CD4-positive, alpha-beta T cell treated with Interleukin-2 at 100 ng/mL for 4 hours (primary cell): ENCODE measurements around the gene LEKR1.
A peak's percentile ranks its signal among the peaks of the same experiment; 100 is the strongest.

Experiments used
- DNase-seq: peaks from one replicate; pipeline ENCODE4 v3.0.0-alpha.2; 2020; ENCODE audit warnings: low spot score

The LEKR1 gene

DNA sequence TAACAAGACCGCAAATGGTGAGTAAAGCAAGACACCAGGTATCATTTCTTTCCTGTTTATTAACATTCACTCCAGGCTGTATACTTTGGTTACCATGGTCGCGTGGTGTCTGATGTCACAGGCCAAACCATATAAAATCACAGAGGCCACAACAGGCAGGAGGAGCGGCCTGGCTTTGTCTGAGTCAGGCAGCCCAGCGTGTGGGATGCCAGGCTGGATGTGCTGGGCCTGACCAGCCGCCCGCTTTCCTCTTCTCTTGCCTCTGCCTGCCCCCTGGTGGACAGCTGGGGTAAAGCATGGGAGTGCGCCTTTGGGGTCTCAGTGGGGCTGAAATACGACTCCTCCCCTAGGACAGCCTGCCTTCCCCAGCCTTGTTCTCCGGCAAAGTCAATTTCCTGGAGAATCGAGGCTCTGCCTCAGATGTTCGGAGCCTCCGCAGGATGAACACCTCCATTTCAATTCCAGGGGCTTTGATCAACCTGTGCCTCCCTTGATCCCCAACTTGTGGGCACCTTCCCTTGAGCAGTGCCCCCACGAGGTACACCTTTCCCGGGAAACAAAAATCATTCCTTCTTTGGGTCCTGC lies 255.6 kb downstream of the LEKR1 start:
- peak; percentile 92 for DNase-seq

- no peak for DNase-seq
Measured at GRCh38 chr3:157082305-157082982, 256.3 kb downstream of the LEKR1 start.

DNA sequence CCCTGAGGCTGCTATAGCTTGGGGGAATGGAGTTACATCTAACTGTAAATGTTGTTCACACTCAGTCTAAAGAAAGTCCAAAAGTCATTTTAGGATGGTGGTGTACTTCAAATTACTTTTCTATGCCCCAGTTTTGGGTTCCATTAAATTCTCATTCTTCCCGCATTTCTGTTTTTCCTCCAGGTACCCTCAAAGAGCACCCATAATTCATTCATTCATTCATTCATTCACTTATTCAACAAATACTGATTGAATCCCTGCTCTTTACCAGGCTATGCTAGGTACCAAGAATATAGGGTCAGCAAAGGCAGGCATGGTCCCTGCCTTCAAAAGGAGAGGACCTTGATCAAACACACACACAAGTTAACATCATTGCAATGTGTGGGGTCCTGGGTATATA lies 257.7 kb downstream of the LEKR1 start:
- DNase-seq: no peak

- DNase-seq: no peak
Measured at GRCh38 chr3:157086060-157086750, 260.1 kb downstream of the LEKR1 start.

DNA sequence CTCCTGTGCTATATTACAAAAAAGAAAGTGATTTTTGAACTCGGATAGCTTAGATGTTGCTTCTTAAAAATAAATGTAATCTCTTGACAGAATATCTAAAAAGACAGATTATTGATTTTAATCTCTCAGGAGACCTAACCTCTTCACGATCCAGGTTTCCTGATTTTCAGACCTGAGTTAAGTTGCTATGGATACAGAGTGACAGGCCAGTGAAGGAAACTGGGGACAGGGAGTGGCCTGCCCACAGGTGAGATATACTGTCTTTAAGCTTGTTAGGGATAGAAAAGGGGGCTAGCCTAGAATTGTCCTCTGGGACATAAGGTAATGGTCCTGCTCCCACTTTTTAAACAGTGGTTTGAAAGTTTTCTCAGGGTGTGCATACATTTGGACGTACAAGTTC lies 260.6 kb downstream of the LEKR1 start:
- no peak for DNase-seq

GRCh38 chr3:157087373-157087772 lies 261.2 kb downstream of the LEKR1 start:
- no peak for DNase-seq

- DNase-seq: no peak
Measured at GRCh38 chr3:157087780-157088600, 261.8 kb downstream of the LEKR1 start.

GRCh38 chr3:157088601-157089454 lies 262.7 kb downstream of the LEKR1 start:
- DNase-seq: peak; percentile 95

GRCh38 chr3:157089455-157090221 lies 263.5 kb downstream of the LEKR1 start:
- peak; percentile 20 for DNase-seq

GRCh38 chr3:157091083-157091833 lies 265.1 kb downstream of the LEKR1 start:
- DNase-seq: no peak

- no peak for DNase-seq
Measured at GRCh38 chr3:157092230-157092629, 266.1 kb downstream of the LEKR1 start.

- DNase-seq: no peak
Measured at GRCh38 chr3:157093096-157093495, 266.9 kb downstream of the LEKR1 start.

GRCh38 chr3:157094301-157094700 lies 268.1 kb downstream of the LEKR1 start:
- no peak for DNase-seq

DNA sequence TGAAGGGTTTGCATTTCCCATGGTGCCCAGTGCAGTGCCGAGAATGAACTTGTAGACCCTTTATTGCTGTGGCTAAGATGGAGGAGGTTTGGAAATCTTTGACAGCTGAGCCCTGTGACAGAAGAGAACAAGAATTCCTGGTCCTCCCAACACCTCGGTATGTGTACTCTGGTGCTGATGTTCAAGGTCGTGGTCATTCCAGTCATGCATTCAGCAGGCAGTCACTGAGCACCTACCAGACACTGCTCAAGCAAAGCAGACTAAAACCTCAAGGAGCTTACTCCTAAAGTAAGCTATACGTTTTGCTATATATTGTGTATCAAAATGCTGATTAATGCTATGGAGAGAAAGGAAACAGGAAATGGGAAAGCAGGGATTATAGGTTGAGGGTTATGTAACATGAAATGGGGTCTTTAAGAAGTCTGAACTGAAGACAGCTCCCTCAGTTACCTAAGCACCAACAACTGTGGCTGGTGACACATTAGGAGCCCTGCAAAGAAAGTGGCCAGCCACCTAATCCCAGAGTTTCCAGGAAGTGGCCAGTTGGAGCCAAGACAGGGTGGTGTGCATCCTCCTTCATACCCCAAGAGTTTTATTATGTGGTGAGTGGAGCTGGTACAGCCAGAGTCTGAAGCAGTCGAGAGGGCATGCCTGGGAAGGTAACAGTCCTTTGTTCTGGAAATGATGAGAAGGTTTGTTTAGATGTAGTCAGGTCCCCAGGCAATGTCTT lies 268.8 kb downstream of the LEKR1 start:
- no peak for DNase-seq
